HepG2 (cell line): ENCODE measurements around the gene RPS5. TPM values are rescaled to one million over a fixed set of nuclear protein-coding genes. Genes with fewer than 3 reads are reported as not detected.

Experiments used
- HNRNPL ChIP-seq: fragments of 200-400 bp; formaldehyde crosslinking; IDR thresholded peaks from 2 replicates; pipeline ENCODE4 v1.6.1; 2017; ENCODE audit warnings: mild to moderate bottlenecking, low read depth, low read length
- MAFK ChIP-seq, 2 experiments: IDR thresholded peaks in 1 of 2; conservative IDR thresholded peaks in 1 of 2; 2 replicates each; pipeline ENCODE4 v1.6.1; 2011; ENCODE audit warnings: improper control_type of control experiment in 2 of 2, low read length in 2 of 2
- MAZ ChIP-seq, 2 experiments: sonication (generic) in 1 of 2; formaldehyde crosslinking in 1 of 2; IDR thresholded peaks; 2 replicates each; pipeline versions ENCODE4 v1.5.0 to v1.6.1; 2012 to 2020; ENCODE audit warnings: low read depth in 2 of 2, mild to moderate bottlenecking in 2 of 2, borderline replicate concordance in 1 of 2, improper control_type of control experiment in 1 of 2, low read length in 1 of 2, missing genetic modification reagents in 1 of 2, moderate library complexity in 1 of 2
- SIN3A ChIP-seq: IDR thresholded peaks from 2 replicates; pipeline ENCODE4 v1.6.1; 2011; ENCODE audit warnings: low read depth, mild to moderate bottlenecking, control low read depth, low read length, borderline replicate concordance
- SP1 ChIP-seq, 2 experiments: fragments of 450-650 bp in 1 of 2; sonication (generic) in 1 of 2; formaldehyde crosslinking in 1 of 2; IDR thresholded peaks; 2 replicates each; pipeline versions ENCODE4 v1.4.0 to v1.6.1; 2016 to 2020; ENCODE audit warnings: missing genetic modification reagents in 1 of 2
- ZBTB7A ChIP-seq: sonication (generic); formaldehyde crosslinking; IDR thresholded peaks from 2 replicates; pipeline ENCODE4 v1.8.0; 2022; ENCODE audit warnings: mild to moderate bottlenecking, missing genetic modification reagents
- ZFP82 ChIP-seq: sonication (generic); formaldehyde crosslinking; IDR thresholded peaks from 2 replicates; pipeline ENCODE4 v1.5.1; 2020; ENCODE audit warnings: mild to moderate bottlenecking, missing genetic modification reagents, borderline replicate concordance
- ZIK1 ChIP-seq: sonication (generic); formaldehyde crosslinking; IDR thresholded peaks from 2 replicates; pipeline ENCODE4 v1.5.0; 2020; ENCODE audit warnings: mild to moderate bottlenecking, low read depth, missing genetic modification reagents, borderline replicate concordance
- ZMYM3 ChIP-seq: sonication (generic); formaldehyde crosslinking; IDR thresholded peaks from 2 replicates; pipeline ENCODE4 v1.5.1; 2020; ENCODE audit warnings: mild to moderate bottlenecking, missing genetic modification reagents
- ZMYM4 ChIP-seq: sonication (generic); formaldehyde crosslinking; IDR thresholded peaks from 2 replicates; pipeline ENCODE4 v1.8.1; 2023; ENCODE audit warnings: mild to moderate bottlenecking, missing genetic modification reagents
- ZNF33B ChIP-seq: sonication (generic); formaldehyde crosslinking; IDR thresholded peaks from 2 replicates; pipeline ENCODE4 v1.5.1; 2020; ENCODE audit warnings: mild to moderate bottlenecking, missing genetic modification reagents
- ZNF768 ChIP-seq: sonication (generic); formaldehyde crosslinking; IDR thresholded peaks from 2 replicates; pipeline ENCODE4 v1.4.0; 2020; ENCODE audit warnings: missing genetic modification reagents
- ZSCAN22 ChIP-seq: sonication (generic); formaldehyde crosslinking; IDR thresholded peaks from 2 replicates; pipeline ENCODE4 v1.4.0; 2020; ENCODE audit warnings: mild to moderate bottlenecking, missing genetic modification reagents
- polyA plus RNA-seq, 8 experiments: library from polyadenylated mRNA; depleted of rRNA in 3 of 8; stranded (reverse) in 7 of 8; unstranded in 1 of 8; fragments of >200 nt; fragmentation: Illumina TruSeq in 4 of 8; extraction: Trizol in 4 of 8; gene quantifications; 2 replicates each; pipeline versions ENCODE4 v1.2.1 to v1.2.3, GENCODE V29; 2011 to 2016; ENCODE audit warnings: low read depth in 4 of 8, missing spikeins in 1 of 8, mixed read lengths in 1 of 8; ENCODE audit not compliant: insufficient read depth in 1 of 8
- total RNA-seq, 5 experiments: library from RNA; depleted of rRNA; stranded (reverse); fragments of >200 nt; fragmentation: Illumina TruSeq; extraction: Trizol; gene quantifications; 2 replicates each; pipeline ENCODE4 v1.2.3, GENCODE V29; 2016; ENCODE audit warnings: low read depth in 1 of 5
- TF ChIP-seq, protein P1 (sequence below): sonication (generic); formaldehyde crosslinking; IDR thresholded peaks from 2 replicates; pipeline ENCODE4 v1.5.1; 2020; ENCODE audit warnings: mild to moderate bottlenecking, missing genetic modification reagents
- TF ChIP-seq, protein P2 (sequence below): sonication (generic); formaldehyde crosslinking; IDR thresholded peaks from 2 replicates; pipeline ENCODE4 v1.4.0; 2020; ENCODE audit warnings: missing genetic modification reagents, low read depth, mild to moderate bottlenecking, borderline replicate concordance
- TF ChIP-seq, protein P3 (sequence below): sonication (generic); formaldehyde crosslinking; IDR thresholded peaks from 2 replicates; pipeline ENCODE4 v1.5.0; 2020; ENCODE audit warnings: missing genetic modification reagents
- TF ChIP-seq, protein P4 (sequence below): sonication (generic); formaldehyde crosslinking; IDR thresholded peaks from 2 replicates; pipeline ENCODE4 v1.5.0; 2020; ENCODE audit warnings: mild to moderate bottlenecking, missing genetic modification reagents
- TF ChIP-seq, protein P5 (sequence below): IDR thresholded peaks from 2 replicates; pipeline ENCODE4 v1.6.1; 2016; ENCODE audit warnings: mild to moderate bottlenecking, missing biosample characterization, missing genetic modification reagents

Gene RPS5
- total and polyA plus RNA-seq, 2 of the 13 experiments (the other 11 are each of a cell fraction or from before 2014, with no cell fraction given) = 1,544 to 4,408 TPM

DNA sequence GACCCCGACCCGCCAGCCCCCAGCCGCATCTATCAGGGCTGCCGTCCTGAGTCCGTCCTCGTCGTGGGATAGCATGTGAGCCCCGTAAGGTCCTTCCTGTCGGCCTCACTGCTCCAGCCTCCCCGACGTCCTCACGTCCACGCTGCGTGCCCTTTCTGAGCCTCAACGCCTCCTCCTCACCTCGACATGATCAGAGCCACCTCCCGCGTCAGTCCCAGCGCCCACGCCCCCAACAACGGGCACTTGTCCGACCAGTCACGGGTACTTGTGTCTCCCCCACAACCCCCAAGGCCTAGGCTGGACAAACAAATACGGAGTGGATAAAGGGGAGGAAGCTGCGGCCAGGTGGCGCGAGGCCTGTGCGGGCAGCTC is 25.2 kb upstream of the RPS5 start (continued):
- TF ChIP-seq, protein P1, sequence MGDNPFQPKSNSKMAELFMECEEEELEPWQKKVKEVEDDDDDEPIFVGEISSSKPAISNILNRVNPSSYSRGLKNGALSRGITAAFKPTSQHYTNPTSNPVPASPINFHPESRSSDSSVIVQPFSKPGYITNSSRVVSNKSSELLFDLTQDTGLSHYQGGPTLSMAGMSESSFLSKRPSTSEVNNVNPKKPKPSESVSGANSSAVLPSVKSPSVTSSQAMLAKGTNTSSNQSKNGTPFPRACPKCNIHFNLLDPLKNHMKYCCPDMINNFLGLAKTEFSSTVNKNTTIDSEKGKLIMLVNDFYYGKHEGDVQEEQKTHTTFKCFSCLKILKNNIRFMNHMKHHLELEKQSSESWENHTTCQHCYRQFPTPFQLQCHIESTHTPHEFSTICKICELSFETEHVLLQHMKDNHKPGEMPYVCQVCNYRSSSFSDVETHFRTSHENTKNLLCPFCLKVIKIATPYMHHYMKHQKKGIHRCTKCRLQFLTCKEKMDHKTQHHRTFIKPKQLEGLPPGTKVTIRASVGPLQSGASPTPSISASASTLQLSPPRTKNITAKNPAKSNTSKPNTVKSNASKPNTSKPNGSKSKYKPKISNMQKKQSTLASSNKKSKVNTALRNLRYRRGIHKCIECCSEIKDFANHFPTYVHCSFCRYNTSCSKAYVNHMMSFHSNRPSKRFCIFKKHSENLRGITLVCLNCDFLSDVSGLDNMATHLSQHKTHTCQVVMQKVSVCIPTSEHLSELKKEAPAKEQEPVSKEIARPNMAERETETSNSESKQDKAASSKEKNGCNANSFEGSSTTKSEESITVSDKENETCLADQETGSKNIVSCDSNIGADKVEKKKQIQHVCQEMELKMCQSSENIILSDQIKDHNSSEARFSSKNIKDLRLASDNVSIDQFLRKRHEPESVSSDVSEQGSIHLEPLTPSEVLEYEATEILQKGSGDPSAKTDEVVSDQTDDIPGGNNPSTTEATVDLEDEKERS (CRISPR knock-in tag) = peak; percentile 87; the same call in 1 of the 2 replicates
- TF ChIP-seq MAZ (IDR thresholded peaks at IDR 0.05; ENCODE audit: borderline replicate concordance, low read depth, low read length) = 0 out of 2 replicates have a peak, but pooled peaks have one; percentile 12
- TF ChIP-seq MAZ (CRISPR knock-in tag; IDR thresholded peaks at IDR 0.05; ENCODE audit: low read depth) = peak; percentile 41; the same call in 1 of the 2 replicates
- TF ChIP-seq ZIK1 (CRISPR knock-in tag) = peak; percentile 3; the same call in 1 of the 2 replicates
- 0 out of 2 replicates have a peak, but pooled peaks have one; percentile 10 for TF ChIP-seq ZMYM4 (CRISPR knock-in tag)
- TF ChIP-seq, protein P2, sequence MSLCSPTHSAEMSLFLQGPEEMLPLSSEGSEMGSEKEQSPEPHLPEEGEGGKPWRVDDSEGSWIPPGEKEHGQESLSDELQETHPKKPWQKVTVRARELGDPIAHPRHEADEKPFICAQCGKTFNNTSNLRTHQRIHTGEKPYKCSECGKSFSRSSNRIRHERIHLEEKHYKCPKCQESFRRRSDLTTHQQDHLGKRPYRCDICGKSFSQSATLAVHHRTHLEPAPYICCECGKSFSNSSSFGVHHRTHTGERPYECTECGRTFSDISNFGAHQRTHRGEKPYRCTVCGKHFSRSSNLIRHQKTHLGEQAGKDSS (CRISPR knock-in tag) = 0 out of 2 replicates have a peak, but pooled peaks have one; percentile 25
- TF ChIP-seq SIN3A = no peak
- no peak for TF ChIP-seq MAFK (conservative IDR thresholded peaks at IDR 0.05 in 1 of 2, IDR thresholded peaks at IDR 0.05 in 1 of 2; ENCODE audit: low read length in 2 of 2)
- TF ChIP-seq ZMYM3 = 0 out of 2 replicates have a peak, but pooled peaks have one; percentile 14
- TF ChIP-seq ZSCAN22 (CRISPR knock-in tag) = no peak
- TF ChIP-seq, protein P3, sequence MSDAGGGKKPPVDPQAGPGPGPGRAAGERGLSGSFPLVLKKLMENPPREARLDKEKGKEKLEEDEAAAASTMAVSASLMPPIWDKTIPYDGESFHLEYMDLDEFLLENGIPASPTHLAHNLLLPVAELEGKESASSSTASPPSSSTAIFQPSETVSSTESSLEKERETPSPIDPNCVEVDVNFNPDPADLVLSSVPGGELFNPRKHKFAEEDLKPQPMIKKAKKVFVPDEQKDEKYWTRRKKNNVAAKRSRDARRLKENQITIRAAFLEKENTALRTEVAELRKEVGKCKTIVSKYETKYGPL (CRISPR knock-in tag) = no peak
- TF ChIP-seq HNRNPL = peak; percentile 60; the same call in 1 of the 2 replicates
- no peak for TF ChIP-seq SP1 (IDR thresholded peaks at IDR 0.05)
- peak; percentile 8; the same call in 1 of the 2 replicates for TF ChIP-seq SP1 (CRISPR knock-in tag; IDR thresholded peaks at IDR 0.05)
- TF ChIP-seq ZBTB7A (CRISPR knock-in tag) = no peak
- 0 out of 2 replicates have a peak, but pooled peaks have one; percentile 2 for TF ChIP-seq ZNF33B (CRISPR knock-in tag)
- TF ChIP-seq, protein P4, sequence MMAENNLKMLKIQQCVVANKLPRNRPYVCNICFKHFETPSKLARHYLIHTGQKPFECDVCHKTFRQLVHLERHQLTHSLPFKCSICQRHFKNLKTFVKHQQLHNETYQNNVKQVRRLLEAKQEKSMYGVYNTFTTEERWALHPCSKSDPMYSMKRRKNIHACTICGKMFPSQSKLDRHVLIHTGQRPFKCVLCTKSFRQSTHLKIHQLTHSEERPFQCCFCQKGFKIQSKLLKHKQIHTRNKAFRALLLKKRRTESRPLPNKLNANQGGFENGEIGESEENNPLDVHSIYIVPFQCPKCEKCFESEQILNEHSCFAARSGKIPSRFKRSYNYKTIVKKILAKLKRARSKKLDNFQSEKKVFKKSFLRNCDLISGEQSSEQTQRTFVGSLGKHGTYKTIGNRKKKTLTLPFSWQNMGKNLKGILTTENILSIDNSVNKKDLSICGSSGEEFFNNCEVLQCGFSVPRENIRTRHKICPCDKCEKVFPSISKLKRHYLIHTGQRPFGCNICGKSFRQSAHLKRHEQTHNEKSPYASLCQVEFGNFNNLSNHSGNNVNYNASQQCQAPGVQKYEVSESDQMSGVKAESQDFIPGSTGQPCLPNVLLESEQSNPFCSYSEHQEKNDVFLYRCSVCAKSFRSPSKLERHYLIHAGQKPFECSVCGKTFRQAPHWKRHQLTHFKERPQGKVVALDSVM (CRISPR knock-in tag) = peak; percentile 92
- TF ChIP-seq ZFP82 = 0 out of 2 replicates have a peak, but pooled peaks have one; percentile 8
- TF ChIP-seq ZNF768 (CRISPR knock-in tag) = peak; percentile 25; the same call in 1 of the 2 replicates
- TF ChIP-seq, protein P5, sequence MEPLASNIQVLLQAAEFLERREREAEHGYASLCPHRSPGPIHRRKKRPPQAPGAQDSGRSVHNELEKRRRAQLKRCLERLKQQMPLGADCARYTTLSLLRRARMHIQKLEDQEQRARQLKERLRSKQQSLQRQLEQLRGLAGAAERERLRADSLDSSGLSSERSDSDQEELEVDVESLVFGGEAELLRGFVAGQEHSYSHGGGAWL = peak; percentile 11; the same call in 1 of the 2 replicates
